PC-9 (cell line): ENCODE measurements around the gene INPP5A. TPM values are rescaled to one million over a fixed set of nuclear protein-coding genes. Genes with fewer than 3 reads are reported as not detected.

Source experiments
- BruUV-seq: library from RNA; stranded (reverse); fragments of 400-500 nt; replicated peaks from 2 replicates; lab custom pipeline; 2021; lab: Mats Ljungman, UMichigan
- CTCF ChIA-PET: fragments of 300-600 bp; sonication (Branson Sonifier 250); formaldehyde crosslinking; loops from one replicate; lab custom pipeline; 2022; ENCODE audit warnings: antibody characterized with exemption; lab: Charles Lee
- POLR2A ChIA-PET: fragments of 300-600 bp; sonication (Branson Sonifier 250); formaldehyde crosslinking; loops from one replicate; lab custom pipeline; 2022; ENCODE audit warnings: antibody characterized with exemption; ENCODE audit not compliant: unreplicated experiment; lab: Charles Lee
- DNase-seq, 2 experiments: peaks; one replicate each; pipeline versions ENCODE4 v3.0.0 to v3.0.0-alpha.2; 2015 to 2022; ENCODE audit warnings: mixed read lengths in 1 of 2
- H2AFZ ChIP-seq: fragments of 200-600 bp; sonication (generic); 2 replicates; pipeline ENCODE4 v1.8.1; 2017; ENCODE audit warnings: antibody characterized with exemption
- H3F3A ChIP-seq: fragments of 200-600 bp; sonication (generic); 2 replicates; pipeline ENCODE4 v1.8.1; 2017; ENCODE audit warnings: antibody characterized with exemption, mild to moderate bottlenecking, low read depth; ENCODE audit not compliant: insufficient read depth
- H3K27ac ChIP-seq: fragments of 200-600 bp; sonication (generic); 2 replicates; pipeline ENCODE4 v1.6.1; 2016; ENCODE audit warnings: mixed run types
- H3K27me3 ChIP-seq: fragments of 200-600 bp; sonication (generic); 2 replicates; pipeline ENCODE4 v1.6.1; 2016; ENCODE audit warnings: low read depth, mixed run types; ENCODE audit not compliant: insufficient read depth
- H3K36me3 ChIP-seq: fragments of 200-600 bp; sonication (generic); 2 replicates; pipeline ENCODE4 v1.6.1; 2016; ENCODE audit warnings: low read depth, mixed run types
- H3K4me1 ChIP-seq: fragments of 200-600 bp; sonication (generic); replicated peaks from 2 replicates; pipeline ENCODE4 v1.6.1; 2016; ENCODE audit warnings: mixed run types; ENCODE audit not compliant: insufficient read depth
- H3K4me2 ChIP-seq: fragments of 200-600 bp; sonication (generic); 2 replicates; pipeline ENCODE4 v1.6.1; 2017; ENCODE audit warnings: mixed run types
- H3K4me3 ChIP-seq: fragments of 200-600 bp; sonication (generic); 2 replicates; pipeline ENCODE4 v1.6.1; 2016; ENCODE audit warnings: mixed run types
- H3K79me2 ChIP-seq: fragments of 200-600 bp; sonication (generic); 2 replicates; pipeline ENCODE4 v1.6.1; 2017; ENCODE audit warnings: low read depth, mixed run types
- H3K9me2 ChIP-seq: fragments of 200-600 bp; sonication (generic); 2 replicates; pipeline ENCODE4 v1.8.1; 2017; ENCODE audit warnings: mild to moderate bottlenecking; ENCODE audit not compliant: insufficient read depth
- H3K9me3 ChIP-seq: fragments of 200-600 bp; sonication (generic); 2 replicates; pipeline ENCODE4 v1.8.1; 2016; ENCODE audit warnings: low read depth; ENCODE audit not compliant: insufficient read depth
- H4K20me1 ChIP-seq: fragments of 200-600 bp; sonication (generic); 2 replicates; pipeline ENCODE4 v1.8.1; 2017; ENCODE audit not compliant: insufficient read depth
- EZH2 ChIP-seq: fragments of 200-600 bp; sonication (generic); IDR thresholded peaks from 2 replicates; pipeline ENCODE4 v1.8.0; 2017; ENCODE audit warnings: antibody characterized with exemption, low read depth
- intact Hi-C: fragments of 100-400 bp; cut with micrococcal nuclease; formaldehyde crosslinking; loops from one replicate; pipeline ENCODE4 v1.10.0; 2022; ENCODE audit not compliant: unreplicated experiment
- total RNA-seq: library from RNA; stranded (reverse); gene quantifications from 2 replicates; pipeline ENCODE4 v1.2.3, GENCODE V29; 2021
- TF ChIP-seq, protein P1 (sequence below): fragments of 200-600 bp; sonication (generic); conservative IDR thresholded peaks from 2 replicates; pipeline ENCODE4 v1.6.1; 2017; ENCODE audit warnings: mixed run types, antibody characterized with exemption, mild to moderate bottlenecking, moderate library complexity

Gene INPP5A
- total RNA-seq, 1 experiment from 2014 or later = 18.4 TPM

DNA sequence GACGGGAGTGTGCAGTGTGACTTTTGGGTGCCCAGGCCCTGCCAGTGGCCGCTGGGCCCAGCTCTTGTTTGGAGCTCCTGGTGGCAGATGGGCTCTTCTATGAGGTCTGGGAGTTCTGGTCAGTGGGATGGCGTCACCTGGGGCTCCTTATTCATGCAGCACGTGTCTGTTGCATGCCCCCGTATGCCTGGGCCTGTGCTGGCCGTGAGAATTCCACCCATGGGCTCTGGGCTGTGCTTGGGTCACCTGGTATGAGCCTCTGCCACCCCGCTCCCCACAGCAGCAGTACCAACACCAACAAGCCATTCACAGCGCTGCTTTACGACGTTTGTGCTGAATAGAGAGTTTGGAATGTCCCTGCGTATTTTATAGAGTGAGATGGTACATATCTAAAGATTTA, 27.1 kb downstream of the INPP5A start:
- H3K79me2 ChIP-seq = no peaks in the 10 kb centered on the region
- H3K36me3 ChIP-seq = no peaks in the 10 kb centered on the region
- TF ChIP-seq EZH2 = no peak
- TF ChIP-seq, protein P1, sequence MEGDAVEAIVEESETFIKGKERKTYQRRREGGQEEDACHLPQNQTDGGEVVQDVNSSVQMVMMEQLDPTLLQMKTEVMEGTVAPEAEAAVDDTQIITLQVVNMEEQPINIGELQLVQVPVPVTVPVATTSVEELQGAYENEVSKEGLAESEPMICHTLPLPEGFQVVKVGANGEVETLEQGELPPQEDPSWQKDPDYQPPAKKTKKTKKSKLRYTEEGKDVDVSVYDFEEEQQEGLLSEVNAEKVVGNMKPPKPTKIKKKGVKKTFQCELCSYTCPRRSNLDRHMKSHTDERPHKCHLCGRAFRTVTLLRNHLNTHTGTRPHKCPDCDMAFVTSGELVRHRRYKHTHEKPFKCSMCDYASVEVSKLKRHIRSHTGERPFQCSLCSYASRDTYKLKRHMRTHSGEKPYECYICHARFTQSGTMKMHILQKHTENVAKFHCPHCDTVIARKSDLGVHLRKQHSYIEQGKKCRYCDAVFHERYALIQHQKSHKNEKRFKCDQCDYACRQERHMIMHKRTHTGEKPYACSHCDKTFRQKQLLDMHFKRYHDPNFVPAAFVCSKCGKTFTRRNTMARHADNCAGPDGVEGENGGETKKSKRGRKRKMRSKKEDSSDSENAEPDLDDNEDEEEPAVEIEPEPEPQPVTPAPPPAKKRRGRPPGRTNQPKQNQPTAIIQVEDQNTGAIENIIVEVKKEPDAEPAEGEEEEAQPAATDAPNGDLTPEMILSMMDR = no peak
- no peaks in the 10 kb centered on the region for H3K27me3 ChIP-seq
- no peaks in the 10 kb centered on the region for H4K20me1 ChIP-seq
- H3K27ac ChIP-seq = no peak overlapping the region
- intact Hi-C loops = no loop called here
- H3K9me3 ChIP-seq = no peaks in the 10 kb centered on the region
- H2AFZ ChIP-seq = no peak overlapping the region
- DNase-seq = no peak
- H3F3A ChIP-seq = no peaks in the 10 kb centered on the region
- H3K4me1 ChIP-seq = no peaks in the 10 kb centered on the region
- no peak overlapping the region for H3K4me2 ChIP-seq
- no TSS peak for BruUV-seq
- no peak overlapping the region for H3K4me3 ChIP-seq
- ChIA-PET CTCF (no interaction called here), POLR2A (interaction anchor here (0.5 kb wide), 1 partner anchor 25 kb away, joined by 4 read pairs; no protein-coding TSS in a partner anchor)
- no peaks in the 10 kb centered on the region for H3K9me2 ChIP-seq

DNA sequence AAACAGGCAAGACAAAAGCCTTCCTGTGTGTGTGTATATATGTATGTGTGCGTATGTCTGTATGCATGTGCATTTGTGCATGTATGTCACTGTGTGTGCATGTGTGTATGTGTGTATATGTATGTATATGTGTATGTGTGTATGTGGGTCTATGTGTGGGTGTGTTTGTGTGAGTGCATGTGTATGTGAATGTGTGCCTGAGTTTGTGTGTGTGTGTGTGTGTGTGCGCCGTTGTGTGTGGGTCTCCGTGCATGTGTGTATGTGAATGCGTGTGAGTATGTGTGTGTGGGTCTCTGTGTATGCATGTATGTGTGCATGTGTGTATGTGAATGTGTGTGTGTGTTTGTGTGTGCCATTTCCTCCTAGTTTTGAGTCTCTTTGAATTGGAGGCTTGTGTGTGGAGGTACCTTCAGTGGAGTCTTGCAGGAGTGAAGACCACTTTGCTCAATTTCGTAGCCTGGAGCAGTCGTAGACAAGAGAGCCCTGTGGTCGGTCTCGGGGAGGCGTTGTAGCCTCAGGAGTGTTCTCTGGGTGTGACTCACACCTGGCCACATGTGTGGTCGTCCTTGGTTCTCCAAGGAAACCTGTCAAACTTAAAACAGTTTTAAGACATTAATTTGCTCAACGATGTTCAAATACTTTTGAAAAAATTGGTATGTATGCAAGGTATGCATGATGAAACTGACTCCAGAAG, 28.1 kb downstream of the INPP5A start:
- Histone ChIP-seq H3F3A (peaks cover 4% of the 10 kb centered on the region; the same call in 1 of the 2 replicates), H4K20me1 (no peaks in the 10 kb centered on the region), H3K79me2 (no peaks in the 10 kb centered on the region; the same call in 1 of the 2 replicates), H3K4me2 (no peak overlapping the region), H3K27me3 (no peaks in the 10 kb centered on the region), H3K9me2 (no peaks in the 10 kb centered on the region), H3K27ac (no peak overlapping the region), H3K9me3 (no peaks in the 10 kb centered on the region), H3K4me1 (no peaks in the 10 kb centered on the region), H3K4me3 (no peak overlapping the region), H3K36me3 (no peaks in the 10 kb centered on the region), H2AFZ (no peak overlapping the region)
- CTCF ChIA-PET = no interaction called here
- DNase-seq = no peak
- intact Hi-C loops = no loop called here
- TF ChIP-seq EZH2 = no peak
- TF ChIP-seq, protein P1 = no peak
- POLR2A ChIA-PET = no interaction called here
- BruUV-seq = no TSS peak

DNA sequence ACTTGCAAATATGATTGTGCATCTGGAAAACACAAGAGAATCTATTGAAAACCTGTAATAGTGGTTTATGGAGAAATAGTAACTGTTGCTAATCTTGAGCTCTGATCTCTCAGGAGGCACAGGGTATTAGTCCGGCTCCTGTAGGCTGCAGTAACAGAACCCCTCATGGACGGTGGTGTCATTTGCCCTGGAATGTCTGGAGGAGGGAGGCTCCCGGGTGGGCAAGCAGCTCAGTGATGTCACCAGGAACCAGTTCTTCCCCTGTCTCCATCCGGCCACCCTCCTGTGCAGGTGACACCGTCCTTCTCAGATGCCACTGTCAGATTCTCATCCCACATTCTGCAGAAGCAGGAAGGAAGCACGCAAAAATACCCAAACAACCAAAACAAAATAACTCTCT, 29.3 kb downstream of the INPP5A start:
- Histone ChIP-seq H3K4me3 (no peak overlapping the region), H3K27ac (no peak overlapping the region), H4K20me1 (0 out of 2 replicates have a peak, but pooled peaks cover 6% of the 10 kb centered on the region), H3K79me2 (no peaks in the 10 kb centered on the region; the same call in 1 of the 2 replicates), H3F3A (peaks cover 11% of the 10 kb centered on the region; the same call in 1 of the 2 replicates), H3K9me2 (no peaks in the 10 kb centered on the region), H3K4me2 (no peak overlapping the region), H3K27me3 (no peaks in the 10 kb centered on the region), H3K4me1 (peaks cover 11% of the 10 kb centered on the region), H3K36me3 (no peaks in the 10 kb centered on the region), H2AFZ (no peak overlapping the region), H3K9me3 (no peaks in the 10 kb centered on the region)
- DNase-seq = no peak
- intact Hi-C loops = no loop called here
- POLR2A ChIA-PET = no interaction called here
- BruUV-seq = no TSS peak
- CTCF ChIA-PET = no interaction called here
- TF ChIP-seq, protein P1 = no peak
- TF ChIP-seq EZH2 = no peak
